Mesodermal cell (in vitro differentiated cells): ENCODE results near the gene MDGA2.

Experiments used
- H3K27ac ChIP-seq: 2 replicates; pipeline ENCODE4 v1.7.0; 2013; ENCODE audit warnings: mild to moderate bottlenecking, low read depth, low read length, moderate library complexity; ENCODE audit not compliant: severe bottlenecking
- H3K36me3 ChIP-seq: 2 replicates; pipeline ENCODE4 v1.7.1; 2013; ENCODE audit warnings: mild to moderate bottlenecking, low read length, moderate library complexity; ENCODE audit not compliant: control insufficient read depth, insufficient read depth
- H3K4me1 ChIP-seq: one replicate; pipeline ENCODE4 v1.7.1; 2013; ENCODE audit warnings: mild to moderate bottlenecking, low read length; ENCODE audit not compliant: insufficient read depth, control insufficient read depth, poor library complexity, severe bottlenecking
- H3K4me3 ChIP-seq: 2 replicates; pipeline ENCODE4 v1.7.0; 2013; ENCODE audit warnings: low read length, control low read depth, mild to moderate bottlenecking; ENCODE audit not compliant: insufficient read depth, poor library complexity, severe bottlenecking; ENCODE audit errors: extremely low read depth
- H3K9me3 ChIP-seq: 2 replicates; pipeline ENCODE4 v1.7.1; 2013; ENCODE audit warnings: mild to moderate bottlenecking, low read length, moderate library complexity; ENCODE audit not compliant: control insufficient read depth
- WGBS, 2 experiments: methylation state at CpG; one replicate each; pipeline ENCODE4 v1.1.5; 2013; ENCODE audit warnings: missing lambda C conversion rate in 2 of 2; ENCODE audit not compliant: insufficient coverage in 2 of 2; 5-methylcytosine and 5-hydroxymethylcytosine counted together

The MDGA2 gene

DNA sequence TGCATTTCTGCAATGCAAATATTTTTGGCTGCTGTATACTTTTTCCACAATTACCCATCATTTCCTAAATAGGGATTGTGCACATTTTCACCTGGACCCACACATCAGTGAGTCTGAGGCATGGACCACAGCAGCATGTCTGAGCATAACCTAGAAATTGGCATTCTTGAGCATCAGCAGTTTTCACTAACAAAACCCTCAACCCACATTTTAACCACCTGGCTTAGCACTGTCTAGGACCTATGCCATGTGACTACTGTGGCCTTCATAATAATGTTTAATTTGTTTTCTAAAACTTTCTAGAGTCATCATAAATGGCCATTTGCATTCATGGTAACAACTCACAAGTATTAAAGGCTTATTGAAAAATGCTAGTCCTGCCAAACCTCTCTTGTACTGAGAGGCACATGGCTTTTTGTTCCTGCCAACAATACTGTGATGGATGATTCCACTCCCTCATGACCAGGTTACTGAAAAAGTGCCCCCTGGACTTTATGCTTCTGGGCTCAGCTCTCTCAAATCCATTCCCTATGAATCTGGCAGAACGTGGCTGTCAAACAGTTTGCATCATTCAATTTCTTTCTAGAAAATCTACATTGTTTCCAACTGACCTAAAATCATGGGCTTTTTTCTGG, 240.0 kb downstream of the MDGA2 start:
- Histone ChIP-seq H3K9me3 (no peaks in the 10 kb centered on the region), H3K4me1 (peaks cover 7% of the 10 kb centered on the region), H3K27ac (no peak overlapping the region), H3K4me3 (no peak overlapping the region), H3K36me3 (no peaks in the 10 kb centered on the region)
- 82 to 83% methylated on average over 1 of the region's 1 CpG for WGBS, 2 experiments

DNA sequence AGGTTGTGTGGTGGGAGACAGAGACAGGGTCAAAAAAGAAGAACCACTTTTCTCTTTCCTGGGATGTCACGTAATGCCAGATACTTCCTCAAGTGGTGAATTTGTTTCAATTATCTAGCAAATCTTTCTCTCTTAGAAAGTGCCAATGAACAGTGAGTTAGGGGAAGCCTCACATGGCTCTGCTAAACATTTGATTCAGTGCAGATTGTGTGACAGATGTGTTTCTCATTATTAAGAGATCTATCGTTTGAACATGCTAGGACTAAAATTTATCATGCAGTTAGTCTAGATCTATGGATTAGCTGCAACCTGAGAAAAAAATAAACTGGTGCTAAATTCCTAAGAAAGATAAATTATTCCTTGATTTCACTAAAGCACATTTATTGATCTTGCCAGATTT, 247.8 kb downstream of the MDGA2 start:
- Histone ChIP-seq H3K9me3 (no peaks in the 10 kb centered on the region), H3K4me1 (no peaks in the 10 kb centered on the region), H3K4me3 (no peak overlapping the region), H3K27ac (no peak overlapping the region), H3K36me3 (no peaks in the 10 kb centered on the region)
- WGBS, 2 experiments: 100% methylated on average over 1 of the region's 2 CpGs; no CpG with 5 or more reads in 1 of the 2 experiments

DNA sequence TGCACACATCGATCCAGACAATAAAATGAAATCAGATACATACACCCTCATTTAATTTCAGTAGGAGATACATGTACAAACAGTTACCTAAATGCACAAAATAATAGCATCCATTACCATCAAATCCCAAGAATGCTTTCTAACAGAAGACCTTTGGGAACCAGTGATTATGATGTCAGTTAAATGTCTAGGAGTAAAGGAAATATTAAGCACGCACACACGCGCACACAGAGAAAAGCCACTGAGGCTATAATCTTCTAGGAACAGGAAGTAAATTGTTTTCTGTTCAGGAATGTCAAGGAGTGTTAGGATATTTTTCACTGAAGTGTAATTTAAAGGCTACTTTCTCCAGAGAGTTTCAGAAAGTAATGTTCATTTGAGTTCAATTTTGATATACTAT, 250.1 kb downstream of the MDGA2 start:
- WGBS, 2 experiments: 97 to 100% methylated on average over 3 of the region's 4 CpGs
- Histone ChIP-seq H3K36me3 (no peaks in the 10 kb centered on the region), H3K4me3 (no peak overlapping the region), H3K9me3 (no peaks in the 10 kb centered on the region), H3K27ac (no peak overlapping the region), H3K4me1 (no peaks in the 10 kb centered on the region)

DNA sequence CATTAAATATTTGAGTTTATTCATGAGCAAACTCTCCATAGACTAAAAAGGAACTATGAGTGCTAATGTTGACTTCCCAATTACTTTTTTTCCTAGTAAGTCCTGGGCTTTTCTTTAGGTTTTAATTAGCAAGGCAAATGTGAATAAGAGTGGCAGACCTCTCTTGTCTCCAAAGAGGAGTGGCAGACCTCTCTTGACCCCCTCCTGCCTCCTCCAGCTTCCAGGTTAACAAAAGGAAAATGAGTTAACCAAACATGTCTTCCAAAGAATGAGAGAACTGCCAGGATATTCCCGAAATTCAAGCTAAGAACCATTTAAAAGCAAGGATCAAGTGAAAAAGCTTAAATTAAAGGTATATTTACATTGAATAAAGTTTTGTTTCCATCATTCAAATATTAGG, 253.2 kb downstream of the MDGA2 start:
- Histone ChIP-seq H3K27ac (no peak overlapping the region), H3K4me3 (no peak overlapping the region), H3K4me1 (no peaks in the 10 kb centered on the region), H3K9me3 (no peaks in the 10 kb centered on the region), H3K36me3 (no peaks in the 10 kb centered on the region)
- WGBS, 2 experiments: no CpG with 5 or more reads among the region's 1 CpG

DNA sequence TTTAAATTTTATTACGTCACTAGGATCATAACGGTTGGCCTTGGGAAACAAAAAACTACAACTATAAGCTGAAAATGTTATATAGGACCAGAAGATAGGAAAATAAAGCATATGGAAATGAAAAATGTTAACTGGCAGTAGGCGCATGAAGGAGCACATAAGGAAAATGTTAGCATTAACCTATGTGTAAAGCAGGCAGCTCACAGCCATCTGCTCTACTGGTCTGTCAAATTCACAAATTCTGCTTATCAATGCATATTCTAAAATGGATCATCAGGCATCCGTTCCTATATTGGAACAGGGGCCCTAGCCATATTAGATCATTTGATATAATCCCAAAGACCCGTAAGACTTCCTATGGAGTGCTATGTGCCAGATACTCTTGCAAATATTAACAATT, 263.9 kb downstream of the MDGA2 start:
- Histone ChIP-seq H3K4me1 (no peaks in the 10 kb centered on the region), H3K4me3 (no peak overlapping the region), H3K36me3 (no peaks in the 10 kb centered on the region), H3K9me3 (no peaks in the 10 kb centered on the region), H3K27ac (no peak overlapping the region)
- WGBS, 2 experiments: 81 to 92% methylated on average over 2 to 3 of the region's 5 CpGs

DNA sequence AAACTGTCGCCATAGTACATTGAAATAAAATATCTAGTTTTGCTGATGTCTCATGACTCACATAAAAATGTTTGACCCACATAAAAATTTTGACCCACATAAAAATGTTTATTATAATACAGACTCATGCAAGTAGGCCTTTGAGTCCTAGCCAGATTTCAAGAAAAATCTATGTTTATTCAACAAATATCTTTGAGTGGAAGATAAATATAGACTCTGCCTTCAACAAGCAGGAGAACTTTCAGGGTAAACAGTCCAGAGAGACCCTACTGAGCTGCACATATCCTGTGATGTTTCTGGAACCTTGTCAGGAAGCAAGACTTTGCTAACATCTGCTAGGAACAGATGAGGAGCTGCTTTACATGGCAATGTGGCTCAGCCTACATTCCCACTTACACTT, 283.1 kb downstream of the MDGA2 start:
- Histone ChIP-seq H3K4me3 (no peak overlapping the region), H3K36me3 (no peaks in the 10 kb centered on the region), H3K27ac (no peak overlapping the region), H3K4me1 (no peaks in the 10 kb centered on the region), H3K9me3 (no peaks in the 10 kb centered on the region)
- no CpG with 5 or more reads among the region's 1 CpG for WGBS, 2 experiments

DNA sequence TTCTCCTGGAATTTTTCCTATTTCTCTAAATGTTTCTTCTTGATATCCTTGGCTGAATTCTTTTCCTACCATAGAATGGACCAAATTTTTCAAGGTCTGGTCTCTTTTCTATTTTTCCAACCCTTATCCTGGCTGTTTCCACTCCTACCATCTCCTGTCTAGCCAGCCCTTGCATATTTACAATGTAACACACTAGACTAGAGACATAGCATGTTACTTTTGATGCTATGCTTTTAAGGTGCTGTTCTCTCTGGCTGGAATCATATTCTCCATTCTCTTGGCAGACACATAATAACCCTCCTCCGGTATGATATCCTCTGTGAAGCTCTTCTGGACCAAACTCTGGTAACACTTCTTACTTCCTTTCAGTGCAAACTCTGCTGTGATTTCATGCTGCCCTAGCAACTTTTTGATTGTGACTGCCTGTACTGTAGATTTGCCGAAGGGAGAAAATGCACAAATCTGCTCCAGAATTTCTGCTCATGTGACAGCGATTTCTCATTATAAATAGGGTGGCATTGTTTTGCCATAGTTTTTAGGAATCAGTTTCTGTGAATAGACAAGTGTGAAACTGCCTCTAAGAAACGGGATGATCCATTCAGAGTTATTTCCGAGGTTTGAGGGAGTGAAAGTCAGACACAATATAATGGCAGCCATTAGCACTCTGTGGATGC, 284.4 kb downstream of the MDGA2 start:
- Histone ChIP-seq H3K27ac (no peak overlapping the region), H3K4me3 (no peak overlapping the region), H3K4me1 (no peaks in the 10 kb centered on the region), H3K36me3 (no peaks in the 10 kb centered on the region), H3K9me3 (no peaks in the 10 kb centered on the region)
- WGBS, 2 experiments: 86 to 87% methylated on average over 3 to 5 of the region's 5 CpGs

DNA sequence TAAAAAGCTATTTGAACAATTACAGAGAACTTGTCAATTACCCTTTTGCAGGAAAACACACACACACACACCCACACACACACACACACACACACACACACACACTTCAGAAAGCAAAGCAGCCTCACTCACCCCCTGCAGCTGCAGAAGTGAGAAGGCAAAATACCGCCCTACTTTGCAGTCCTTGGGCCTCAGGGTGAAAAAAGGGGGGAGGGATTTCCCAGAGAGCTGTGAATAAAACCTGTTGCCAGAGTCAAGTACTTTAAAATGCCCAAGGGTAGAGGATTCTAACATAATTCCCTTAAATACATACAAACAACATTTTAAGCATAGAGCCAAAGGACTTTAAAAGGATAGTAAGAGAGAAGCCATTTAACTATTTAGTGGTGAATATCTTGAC, 285.9 kb downstream of the MDGA2 start:
- Histone ChIP-seq H3K9me3 (no peaks in the 10 kb centered on the region), H3K4me3 (no peak overlapping the region), H3K27ac (no peak overlapping the region), H3K4me1 (no peaks in the 10 kb centered on the region), H3K36me3 (no peaks in the 10 kb centered on the region)
- no CpG with 5 or more reads among the region's 1 CpG for WGBS, 2 experiments

DNA sequence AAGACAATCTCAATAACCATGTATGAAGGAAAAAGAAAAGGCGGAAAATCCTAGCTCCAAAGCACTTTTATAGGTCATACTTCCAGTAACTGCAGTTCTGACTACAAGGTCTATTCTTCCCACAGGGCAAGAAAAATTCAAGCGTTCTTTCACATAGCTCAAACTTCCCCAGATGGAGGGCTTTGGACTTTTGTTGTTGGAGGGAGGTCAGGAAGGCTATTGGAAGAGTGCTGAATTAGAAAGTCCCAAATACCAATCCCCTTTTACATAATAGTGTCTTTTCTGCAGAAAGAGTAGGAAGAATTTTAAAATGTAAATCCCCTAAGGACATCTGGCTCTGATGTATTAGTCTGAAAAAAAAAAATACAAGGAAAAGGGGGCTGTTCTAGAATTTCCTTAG, 309.4 kb downstream of the MDGA2 start:
- Histone ChIP-seq H3K27ac (peak overlapping the region; percentile 19), H3K9me3 (no peaks in the 10 kb centered on the region), H3K36me3 (no peaks in the 10 kb centered on the region), H3K4me3 (no peak overlapping the region), H3K4me1 (no peaks in the 10 kb centered on the region)
- WGBS, 2 experiments: no CpG with 5 or more reads among the region's 2 CpGs

DNA sequence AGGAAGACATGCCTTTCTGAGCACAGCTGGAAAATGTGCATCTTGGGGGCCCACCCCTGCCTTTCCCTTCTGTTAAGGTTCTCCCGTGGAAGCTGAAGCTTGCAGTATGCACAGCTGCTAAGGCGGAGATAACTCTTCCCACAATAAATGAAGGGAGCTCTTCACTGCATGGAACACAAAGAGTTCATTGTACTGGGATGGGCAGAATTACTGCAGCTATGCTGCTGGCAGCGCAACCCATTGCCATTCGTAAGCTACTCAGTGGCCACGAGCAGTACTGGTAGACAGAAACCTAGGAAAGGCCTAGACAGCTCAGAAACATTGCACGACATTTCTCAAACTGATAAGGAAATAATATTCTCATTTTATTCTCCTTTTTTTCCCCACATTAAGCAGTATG, 310.2 kb downstream of the MDGA2 start:
- Histone ChIP-seq H3K9me3 (no peaks in the 10 kb centered on the region), H3K27ac (no peak overlapping the region), H3K36me3 (no peaks in the 10 kb centered on the region), H3K4me3 (no peak overlapping the region), H3K4me1 (no peaks in the 10 kb centered on the region)
- WGBS, 2 experiments: 80 to 85% methylated on average over 3 to 5 of the region's 6 CpGs

DNA sequence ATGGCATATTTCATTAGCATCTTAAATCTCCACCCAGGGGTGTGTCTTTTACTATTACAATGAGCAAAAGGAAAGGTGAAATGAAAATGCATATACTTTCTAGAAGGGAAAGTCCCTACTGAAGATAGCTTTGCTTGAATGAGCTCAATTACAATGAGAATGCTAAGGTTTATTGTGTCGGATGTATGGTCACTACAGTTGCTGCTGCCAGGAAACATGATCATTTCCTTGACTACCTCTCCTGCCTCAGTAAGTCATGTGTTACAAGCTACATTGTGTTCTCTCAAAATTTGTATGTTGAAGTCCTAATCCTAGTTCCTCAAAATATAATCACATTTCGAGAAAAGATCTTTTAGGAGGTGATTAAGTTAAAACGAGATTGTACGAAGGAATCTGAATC, 322.2 kb downstream of the MDGA2 start:
- no peaks in the 10 kb centered on the region for H3K36me3 ChIP-seq
- H3K4me1 ChIP-seq: no peaks in the 10 kb centered on the region
- no peak overlapping the region for H3K27ac ChIP-seq
- H3K4me3 ChIP-seq: no peak overlapping the region
- 100% methylated on average over 1 of the region's 4 CpGs; no CpG with 5 or more reads in 1 of the 2 experiments for WGBS, 2 experiments
- no peaks in the 10 kb centered on the region for H3K9me3 ChIP-seq
